HG03558 (cell line): ENCODE data around the gene TBX6.

Source experiments
- ATAC-seq: cut with Tn5 transposase; IDR thresholded peaks from one replicate; pipeline ENCODE4 v1.9.1; 2021; ENCODE audit warnings: moderate number of reproducible peaks; ENCODE audit not compliant: unreplicated experiment; ENCODE audit errors: extremely low read depth

TBX6 gene

GRCh38 chr16:30114411-30114810 is 22.7 kb upstream of the TBX6 start:
- no peak for ATAC-seq

GRCh38 chr16:30113711-30114333 is 22.1 kb upstream of the TBX6 start:
- ATAC-seq: no peak

GRCh38 chr16:30113031-30113710 is 21.4 kb upstream of the TBX6 start, which contains the start of gene GDPD3:
Gene GDPD3 (minus strand): TSS chr16:30113537. CDS start chr16:30113478, 59 bp downstream.
- ATAC-seq: no peak

GRCh38 chr16:30112197-30113030 is 20.7 kb upstream of the TBX6 start:
- no peak for ATAC-seq

GRCh38 chr16:30110661-30111060 is 18.9 kb upstream of the TBX6 start:
- ATAC-seq: no peak

GRCh38 chr16:30108059-30108850 is 16.5 kb upstream of the TBX6 start:
- no peak for ATAC-seq

- no peak for ATAC-seq
Measured at GRCh38 chr16:30104492-30104891, 12.8 kb upstream of the TBX6 start.

GRCh38 chr16:30104090-30104489 is 12.4 kb upstream of the TBX6 start:
- ATAC-seq: no peak

- no peak for ATAC-seq
Measured at GRCh38 chr16:30096862-30097563, 5.3 kb upstream of the TBX6 start.

GRCh38 chr16:30096105-30096861 is 4.6 kb upstream of the TBX6 start, which contains the start of gene YPEL3:
Gene YPEL3 (minus strand): TSS chr16:30096213. CDS start chr16:30095482, 731 bp downstream.
- ATAC-seq: no peak

- ATAC-seq: no peak
Measured at GRCh38 chr16:30095166-30096078, 3.7 kb upstream of the TBX6 start.

GRCh38 chr16:30094541-30095165 is 2.9 kb upstream of the TBX6 start:
- no peak for ATAC-seq

- ATAC-seq: no peak
Measured at GRCh38 chr16:30092373-30093010, 768 bp upstream of the TBX6 start.

- ATAC-seq: no peak
Measured at GRCh38 chr16:30090610-30091331, 953 bp downstream of the TBX6 start.

GRCh38 chr16:30088832-30089624 is 2.7 kb downstream of the TBX6 start:
- no peak for ATAC-seq
